Ascending aorta (tissue), 2 donors: Measurements from ENCODE around the gene RAB40C. TPM values are rescaled to one million over a fixed set of nuclear protein-coding genes. Genes with fewer than 3 reads are reported as not detected.

Source experiments
- DNase-seq, 2 donors: peaks; one replicate each; pipeline ENCODE4 v3.0.0-alpha.2; 2019; ENCODE audit warnings: low spot score in 2 of 2
- H3K27ac ChIP-seq, 2 donors: fragments of 200-600 bp; sonication (generic); one replicate each; pipeline ENCODE4 v1.5.1; 2016 to 2017; ENCODE audit warnings: mild to moderate bottlenecking in 1 of 2
- H3K27me3 ChIP-seq: fragments of 200-600 bp; sonication (generic); one replicate; pipeline ENCODE4 v1.5.1; 2017
- H3K36me3 ChIP-seq, 2 donors: fragments of 200-600 bp; sonication (generic); one replicate each; pipeline ENCODE4 v1.5.1; 2016
- H3K4me1 ChIP-seq, 2 donors: fragments of 200-600 bp; sonication (generic); one replicate each; pipeline ENCODE4 v1.5.1; 2016 to 2017; ENCODE audit warnings: mild to moderate bottlenecking in 1 of 2
- H3K4me3 ChIP-seq, 2 donors: fragments of 200-600 bp; sonication (generic); one replicate each; pipeline ENCODE4 v1.5.1; 2016 to 2017; ENCODE audit warnings: mild to moderate bottlenecking in 1 of 2
- H3K9me3 ChIP-seq, 2 donors: fragments of 200-600 bp; sonication (generic); one replicate each; pipeline ENCODE4 v1.5.1; 2016
- intact Hi-C: fragments of 100-400 bp; cut with DNase I; formaldehyde crosslinking; loops from one replicate; pipeline ENCODE4 v1.15.1; 2023
- total RNA-seq: library from RNA; depleted of rRNA; stranded (reverse); fragments of >200 nt; gene quantifications from one replicate; pipeline ENCODE4 v1.1.0, GENCODE V29; 2016
- TF ChIP-seq, protein P1 (sequence below), 3 experiments: fragments of 200-600 bp in 2 of 3; fragments of 450-650 bp in 1 of 3; sonication (generic) in 2 of 3; IDR thresholded peaks; one replicate each; pipeline ENCODE4 v1.5.1; 2016 to 2019; ENCODE audit warnings: antibody characterized with exemption in 3 of 3, mild to moderate bottlenecking in 1 of 3, moderate library complexity in 1 of 3

The RAB40C gene
- total RNA-seq, 1 donor from 2014 or later, result 29.8 TPM

DNA sequence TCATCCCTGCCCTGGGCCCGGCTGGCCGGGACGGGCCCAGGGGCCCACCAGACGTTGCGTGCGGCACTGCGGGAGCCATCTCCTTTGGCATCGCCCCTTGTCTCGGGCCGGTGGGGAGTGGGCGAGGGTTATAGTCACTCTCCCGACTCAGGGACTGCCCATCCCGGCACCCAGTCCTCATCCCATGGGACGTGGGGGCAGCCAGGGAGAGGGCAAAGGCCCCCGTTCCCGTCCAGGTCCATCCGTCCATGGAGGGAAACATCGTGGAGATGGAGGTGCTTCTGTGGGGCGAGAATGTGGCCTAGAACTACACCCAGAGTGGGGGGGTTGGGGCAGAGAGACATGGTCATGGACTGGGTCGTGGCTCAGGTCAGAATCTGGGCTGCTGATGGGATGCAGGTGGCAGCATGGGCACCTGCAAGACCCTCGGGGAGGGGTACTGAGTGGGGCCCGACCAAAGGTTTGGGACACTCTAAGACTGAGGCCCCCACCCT is 56.9 kb downstream of the RAB40C start:
- no peak for DNase-seq
- Histone ChIP-seq H3K27me3 (no peaks in the 10 kb centered on the region), H3K4me3 (no peak overlapping the region), H3K9me3 (no peaks in the 10 kb centered on the region), H3K36me3 (no peaks in the 10 kb centered on the region), H3K4me1 (peaks cover 15 to 28% of the 10 kb centered on the region in 2 donors), H3K27ac (no peak overlapping the region)
- intact Hi-C loops, result no loop called here
- TF ChIP-seq, protein P1, sequence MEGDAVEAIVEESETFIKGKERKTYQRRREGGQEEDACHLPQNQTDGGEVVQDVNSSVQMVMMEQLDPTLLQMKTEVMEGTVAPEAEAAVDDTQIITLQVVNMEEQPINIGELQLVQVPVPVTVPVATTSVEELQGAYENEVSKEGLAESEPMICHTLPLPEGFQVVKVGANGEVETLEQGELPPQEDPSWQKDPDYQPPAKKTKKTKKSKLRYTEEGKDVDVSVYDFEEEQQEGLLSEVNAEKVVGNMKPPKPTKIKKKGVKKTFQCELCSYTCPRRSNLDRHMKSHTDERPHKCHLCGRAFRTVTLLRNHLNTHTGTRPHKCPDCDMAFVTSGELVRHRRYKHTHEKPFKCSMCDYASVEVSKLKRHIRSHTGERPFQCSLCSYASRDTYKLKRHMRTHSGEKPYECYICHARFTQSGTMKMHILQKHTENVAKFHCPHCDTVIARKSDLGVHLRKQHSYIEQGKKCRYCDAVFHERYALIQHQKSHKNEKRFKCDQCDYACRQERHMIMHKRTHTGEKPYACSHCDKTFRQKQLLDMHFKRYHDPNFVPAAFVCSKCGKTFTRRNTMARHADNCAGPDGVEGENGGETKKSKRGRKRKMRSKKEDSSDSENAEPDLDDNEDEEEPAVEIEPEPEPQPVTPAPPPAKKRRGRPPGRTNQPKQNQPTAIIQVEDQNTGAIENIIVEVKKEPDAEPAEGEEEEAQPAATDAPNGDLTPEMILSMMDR (IDR thresholded peaks at IDR 0.05), result no peak

GRCh38 chr16:647173-647902 is 57.5 kb downstream of the RAB40C start:
- DNase-seq, result no peak
- Histone ChIP-seq H3K27me3 (no peaks in the 10 kb centered on the region), H3K4me3 (peak overlapping the region in 1 of 2 donors; percentile 76), H3K27ac (no peak overlapping the region), H3K36me3 (no peaks in the 10 kb centered on the region), H3K9me3 (no peaks in the 10 kb centered on the region), H3K4me1 (peaks cover 15 to 27% of the 10 kb centered on the region in 2 donors)
- intact Hi-C loops, result no loop called here
- TF ChIP-seq, protein P1 (IDR thresholded peaks at IDR 0.05), result no peak

- no peaks in the 10 kb centered on the region for H3K36me3 ChIP-seq
Measured at GRCh38 chr16:648071-648780, 58.4 kb downstream of the RAB40C start.

GRCh38 chr16:648781-649589 is 59.1 kb downstream of the RAB40C start, which contains the start of gene WDR90:
Gene WDR90 (plus strand): TSS chr16:649365. CDS start chr16:649417, 52 bp downstream.
- DNase-seq, result peak; percentile 71 to 95
- Histone ChIP-seq H3K9me3 (no peaks in the 10 kb centered on the region), H3K27me3 (no peaks in the 10 kb centered on the region), H3K27ac (peak within 1 kb of the TSS; percentile 83 to 87), H3K36me3 (no peaks in the 10 kb centered on the region), H3K4me1 (peaks cover 9 to 19% of the 10 kb centered on the region in 2 donors), H3K4me3 (peak within 1 kb of the TSS; percentile 76 to 91)
- intact Hi-C loops, result loop anchor here (1.0 kb wide), 1 partner anchor 12 kb away; no protein-coding TSS in a partner anchor
- TF ChIP-seq, protein P1 (IDR thresholded peaks at IDR 0.05), result no peak

More at GRCh38 chr16:648071-648780, 58.4 kb downstream of the RAB40C start:
- DNase-seq, result no peak
- Histone ChIP-seq H3K4me1 (peaks cover 9 to 19% of the 10 kb centered on the region in 2 donors), H3K27me3 (no peaks in the 10 kb centered on the region), H3K27ac (peak overlapping the region; percentile 83 to 87), H3K4me3 (peak overlapping the region; percentile 76 to 91), H3K9me3 (no peaks in the 10 kb centered on the region)
- intact Hi-C loops, result no loop called here
- TF ChIP-seq, protein P1 (IDR thresholded peaks at IDR 0.05), result peak in 1 of 3 experiments; percentile 16

DNA sequence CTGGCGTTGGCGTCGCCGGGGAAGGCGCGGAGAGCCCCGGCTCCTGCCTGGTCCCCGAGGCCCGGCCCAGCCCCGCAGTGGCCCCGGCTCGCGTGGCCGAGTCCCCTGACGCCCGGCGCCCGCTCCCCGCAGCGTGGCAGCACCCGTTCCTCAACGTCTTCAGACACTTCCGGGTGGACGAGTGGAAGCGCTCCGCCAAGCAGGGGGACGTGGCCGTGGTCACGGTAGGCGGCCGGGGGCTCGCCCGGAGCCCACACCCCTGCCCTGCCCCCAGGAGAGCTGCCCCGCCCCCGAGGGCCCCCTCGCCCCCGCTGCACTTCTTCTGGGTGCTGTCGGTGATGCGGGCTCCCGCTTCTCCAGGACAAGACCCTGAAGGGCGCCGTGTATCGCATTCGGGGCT is 59.8 kb downstream of the RAB40C start:
- Histone ChIP-seq H3K4me3 (peak overlapping the region; percentile 76 to 91), H3K9me3 (no peaks in the 10 kb centered on the region), H3K4me1 (peaks cover 9 to 19% of the 10 kb centered on the region in 2 donors), H3K36me3 (no peaks in the 10 kb centered on the region), H3K27me3 (no peaks in the 10 kb centered on the region), H3K27ac (peak overlapping the region in 1 of 2 donors; percentile 87)
- TF ChIP-seq, protein P1 (IDR thresholded peaks at IDR 0.05), result no peak
- no peak for DNase-seq
- intact Hi-C loops, result loop anchor here (1.0 kb wide), 1 partner anchor 12 kb away; no protein-coding TSS in a partner anchor
